Left colon (tissue), 2 donors: Measurements from ENCODE around the gene IFIT2. TPM values are rescaled to one million over a fixed set of nuclear protein-coding genes. Genes with fewer than 3 reads are reported as not detected.
"Not testable (repeated sequence)": the region's sequence is repeated elsewhere in the genome, so short reads cannot be mapped to it uniquely, and the experiment has no call there.

Source experiments
- ATAC-seq: fragments of 200-7000 bp; cut with Tn5 transposase; one replicate; pipeline ENCODE4 v1.9.1; 2020; ENCODE audit warnings: mild to moderate bottlenecking, moderate library complexity
- DNase-seq, 2 donors: peaks; one replicate each; pipeline ENCODE4 v3.0.0-alpha.2; 2020
- intact Hi-C, 2 donors: fragments of 100-400 bp; cut with DNase I in 1 of 2; cut with micrococcal nuclease in 1 of 2; formaldehyde crosslinking; loops; one replicate each; pipeline versions ENCODE4 v1.11.2 to v1.14.0; 2022; cut with DNase I, micrococcal nuclease
- total RNA-seq, 2 donors: library from RNA; stranded (reverse); fragmentation: NEBNext Ultra II Directional; extraction: Animal tissue kit (Norgen Biotek cat#: 25700); gene quantifications; one replicate each; pipeline ENCODE4 v1.2.1, GENCODE V29; 2021
- donor health status: DM: no; HTN: no; CAD: no.
- donor health status: DM: yes; HTN: yes; CAD: no.

The IFIT2 gene
- total RNA-seq, 2 donors from 2014 or later = 4.3 to 7.1 TPM

DNA sequence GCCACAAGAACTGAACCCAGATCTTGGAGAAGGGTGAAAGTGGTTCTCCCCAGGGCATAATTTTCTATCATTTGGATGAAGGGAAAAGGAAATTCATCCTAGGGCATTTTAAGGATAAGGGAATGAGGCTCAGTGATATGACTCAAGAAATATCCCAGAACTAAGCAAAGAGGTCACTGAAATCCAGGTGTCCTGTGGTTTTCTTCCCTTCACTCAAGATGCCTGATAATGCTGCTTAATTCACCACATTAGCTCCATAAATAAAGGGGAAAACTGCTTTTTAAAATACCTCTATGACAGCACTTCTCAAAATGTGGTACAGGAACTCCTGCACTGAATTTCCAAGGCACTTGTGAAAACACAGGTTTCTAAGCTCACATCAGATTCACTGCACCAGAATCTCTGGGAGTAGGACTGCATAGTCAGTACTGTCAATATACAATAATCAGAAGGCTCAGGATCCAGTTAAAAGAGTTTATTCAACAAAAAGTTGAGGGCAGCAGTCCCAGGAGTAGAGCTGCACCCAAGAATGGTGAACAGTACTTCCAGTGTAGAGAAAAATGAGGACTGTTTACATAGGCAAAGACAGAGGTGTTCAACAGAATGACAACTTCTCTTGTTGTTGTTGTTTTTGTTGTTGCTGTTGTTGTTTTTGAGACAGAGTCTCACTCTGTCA, 28.8 kb downstream of the IFIT2 start:
- intact Hi-C loops = no loop called here
- no peak for DNase-seq
- no peak for ATAC-seq

DNA sequence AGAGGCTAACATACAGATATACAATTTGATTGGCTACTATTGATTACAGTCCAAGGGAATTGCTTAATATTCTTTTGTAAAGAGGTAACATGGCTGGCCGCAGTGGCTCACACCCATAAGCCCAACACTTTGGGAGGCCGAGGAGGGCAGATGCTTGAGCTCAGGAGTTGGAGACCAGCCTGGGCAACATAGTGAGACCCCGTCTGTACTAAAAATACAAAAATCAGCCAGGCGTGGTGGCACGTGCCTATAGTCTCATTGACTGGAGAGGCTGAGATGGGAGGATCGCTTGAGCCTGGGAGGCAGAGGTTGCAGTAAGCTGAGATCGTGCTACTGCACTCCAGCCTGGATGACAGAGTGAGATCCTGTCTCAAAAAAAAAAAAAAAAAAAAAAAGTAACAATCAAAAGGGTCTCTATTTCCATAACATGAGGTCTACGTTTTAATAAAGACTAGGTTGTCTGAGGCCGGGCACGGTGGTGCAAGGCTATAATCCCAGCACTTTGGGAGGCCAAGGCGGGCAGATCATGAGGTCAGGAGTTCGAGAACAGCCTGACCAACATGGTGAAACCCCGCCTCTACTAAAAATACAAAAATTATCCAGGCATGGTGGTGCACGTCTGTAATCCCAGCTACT, 29.8 kb downstream of the IFIT2 start:
- ATAC-seq, DNase-seq, intact Hi-C loops: not testable (repeated sequence)

DNA sequence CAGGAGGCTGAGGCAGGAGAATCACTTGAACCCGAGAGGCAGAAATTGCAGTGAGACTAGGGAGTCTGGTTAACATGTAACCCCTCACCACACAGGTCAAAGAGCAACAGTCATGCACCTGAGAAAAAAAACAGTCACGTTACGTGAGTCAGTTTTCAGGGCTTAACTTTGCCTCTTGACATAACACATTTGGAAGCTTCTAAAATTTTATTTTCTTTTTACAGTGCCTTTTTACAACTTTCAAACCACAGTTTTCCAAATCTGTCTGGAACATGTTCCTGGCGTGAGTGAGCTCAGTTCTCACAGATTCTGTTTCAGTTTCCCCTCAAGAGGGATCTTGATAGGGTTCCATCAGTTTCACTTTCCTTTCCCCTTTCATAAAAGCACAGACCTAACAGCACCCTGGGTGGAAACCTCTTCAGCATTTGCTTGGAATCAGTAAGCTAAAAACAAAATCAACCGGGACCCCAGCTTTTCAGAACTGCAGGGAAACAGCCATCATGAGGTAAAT, 30.3 kb downstream of the IFIT2 start:
- peak in 1 of 2 donors; percentile 14 for DNase-seq
- peak; percentile 91 for ATAC-seq
- intact Hi-C loops = no loop called here

DNA sequence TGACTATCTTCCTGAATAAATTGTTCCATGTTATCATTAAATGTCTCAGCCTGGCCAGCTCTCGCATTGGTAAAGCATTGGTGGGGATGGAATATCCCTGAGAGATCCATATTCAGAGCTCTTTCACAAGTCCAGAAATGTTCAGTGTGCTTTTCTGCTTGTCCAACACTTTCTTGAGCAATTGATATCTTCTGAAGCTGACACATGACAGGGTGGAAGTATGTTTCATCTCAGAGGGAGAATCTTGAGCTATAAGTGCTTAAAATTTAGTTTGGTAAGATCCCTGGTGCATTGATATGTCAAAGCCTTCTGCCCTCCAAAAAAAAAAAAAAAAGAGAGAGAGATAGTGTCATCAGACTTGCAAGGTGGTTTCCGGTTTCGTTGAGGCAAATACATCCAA, 33.4 kb downstream of the IFIT2 start:
- intact Hi-C loops = no loop called here
- no peak for DNase-seq
- ATAC-seq = no peak

DNA sequence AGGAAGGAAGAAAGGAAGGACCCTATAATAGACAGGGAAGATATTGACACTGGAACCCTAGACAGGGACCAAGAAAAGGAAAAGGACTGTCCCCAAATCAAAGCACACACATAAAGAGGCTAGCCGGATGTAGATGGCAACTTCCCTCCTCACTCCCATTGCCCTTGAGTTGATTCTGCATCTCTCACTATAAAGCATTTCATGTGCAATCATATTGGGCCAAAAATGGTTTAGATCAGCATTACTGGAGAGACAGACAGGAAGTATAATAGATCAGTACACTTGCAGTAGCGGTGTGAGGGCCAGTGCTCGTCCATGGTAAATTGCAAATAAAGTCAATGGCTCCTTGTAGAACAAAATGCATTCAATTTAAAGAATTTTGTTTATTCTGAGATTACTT, 34.4 kb downstream of the IFIT2 start:
- intact Hi-C loops = no loop called here
- ATAC-seq = no peak
- no peak for DNase-seq

DNA sequence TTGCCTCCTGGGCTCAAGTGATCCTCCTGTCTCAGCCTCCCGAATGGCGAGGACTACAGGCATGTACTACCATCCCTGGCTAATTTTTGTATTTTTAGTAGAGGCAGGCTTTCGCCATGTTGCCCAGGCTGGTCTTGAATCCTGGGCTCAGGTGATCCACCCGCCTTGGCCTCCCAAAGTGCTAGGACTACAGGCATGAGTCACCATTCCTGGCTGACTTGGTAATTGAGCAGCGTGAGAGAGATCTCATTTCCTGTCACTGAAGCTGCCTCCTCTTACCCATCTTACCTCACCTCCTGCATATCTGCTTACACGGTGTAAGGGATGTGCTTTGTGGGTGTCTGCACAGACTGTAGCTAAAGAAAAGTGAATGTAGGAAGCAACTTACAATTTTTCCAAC, 35.6 kb downstream of the IFIT2 start:
- intact Hi-C loops = no loop called here
- DNase-seq (no peak), ATAC-seq (no peak)

DNA sequence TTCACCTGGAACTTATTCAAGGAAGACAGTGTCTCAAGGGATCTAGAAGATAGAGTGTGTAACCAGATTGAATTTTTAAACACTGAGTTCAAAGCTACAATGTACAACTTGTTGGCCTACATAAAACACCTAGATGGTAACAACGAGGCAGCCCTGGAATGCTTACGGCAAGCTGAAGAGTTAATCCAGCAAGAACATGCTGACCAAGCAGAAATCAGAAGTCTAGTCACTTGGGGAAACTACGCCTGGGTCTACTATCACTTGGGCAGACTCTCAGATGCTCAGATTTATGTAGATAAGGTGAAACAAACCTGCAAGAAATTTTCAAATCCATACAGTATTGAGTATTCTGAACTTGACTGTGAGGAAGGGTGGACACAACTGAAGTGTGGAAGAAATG, 36.9 kb downstream of the IFIT2 start:
- intact Hi-C loops = no loop called here
- ATAC-seq (no peak), DNase-seq (no peak)

DNA sequence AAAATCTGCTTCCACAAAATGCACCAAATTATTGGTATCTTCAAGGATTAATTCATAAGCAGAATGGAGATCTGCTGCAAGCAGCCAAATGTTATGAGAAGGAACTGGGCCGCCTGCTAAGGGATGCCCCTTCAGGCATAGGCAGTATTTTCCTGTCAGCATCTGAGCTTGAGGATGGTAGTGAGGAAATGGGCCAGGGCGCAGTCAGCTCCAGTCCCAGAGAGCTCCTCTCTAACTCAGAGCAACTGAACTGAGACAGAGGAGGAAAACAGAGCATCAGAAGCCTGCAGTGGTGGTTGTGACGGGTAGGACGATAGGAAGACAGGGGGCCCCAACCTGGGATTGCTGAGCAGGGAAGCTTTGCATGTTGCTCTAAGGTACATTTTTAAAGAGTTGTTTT, 38.0 kb downstream of the IFIT2 start:
- no peak for DNase-seq
- ATAC-seq = no peak
- intact Hi-C loops = no loop called here

DNA sequence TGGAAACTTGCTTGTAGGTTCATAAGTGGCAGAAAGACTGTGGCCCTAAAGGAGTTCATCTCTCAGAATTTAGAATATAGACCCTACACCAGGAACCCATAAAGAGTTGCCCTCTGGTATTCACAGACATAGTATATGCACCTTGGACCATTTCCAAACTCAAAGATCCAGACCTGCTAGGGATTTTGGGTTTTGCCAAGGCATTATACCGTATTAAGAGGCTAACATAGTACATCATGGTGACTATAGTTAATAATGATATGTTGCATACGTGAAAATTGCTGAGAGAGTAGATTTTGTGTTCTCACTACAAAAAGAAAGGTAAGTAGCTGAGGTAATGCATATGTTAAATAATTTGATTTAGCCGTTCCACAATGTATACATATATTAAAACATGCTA, 39.8 kb downstream of the IFIT2 start:
- no peak for DNase-seq
- ATAC-seq = no peak
- intact Hi-C loops = no loop called here

DNA sequence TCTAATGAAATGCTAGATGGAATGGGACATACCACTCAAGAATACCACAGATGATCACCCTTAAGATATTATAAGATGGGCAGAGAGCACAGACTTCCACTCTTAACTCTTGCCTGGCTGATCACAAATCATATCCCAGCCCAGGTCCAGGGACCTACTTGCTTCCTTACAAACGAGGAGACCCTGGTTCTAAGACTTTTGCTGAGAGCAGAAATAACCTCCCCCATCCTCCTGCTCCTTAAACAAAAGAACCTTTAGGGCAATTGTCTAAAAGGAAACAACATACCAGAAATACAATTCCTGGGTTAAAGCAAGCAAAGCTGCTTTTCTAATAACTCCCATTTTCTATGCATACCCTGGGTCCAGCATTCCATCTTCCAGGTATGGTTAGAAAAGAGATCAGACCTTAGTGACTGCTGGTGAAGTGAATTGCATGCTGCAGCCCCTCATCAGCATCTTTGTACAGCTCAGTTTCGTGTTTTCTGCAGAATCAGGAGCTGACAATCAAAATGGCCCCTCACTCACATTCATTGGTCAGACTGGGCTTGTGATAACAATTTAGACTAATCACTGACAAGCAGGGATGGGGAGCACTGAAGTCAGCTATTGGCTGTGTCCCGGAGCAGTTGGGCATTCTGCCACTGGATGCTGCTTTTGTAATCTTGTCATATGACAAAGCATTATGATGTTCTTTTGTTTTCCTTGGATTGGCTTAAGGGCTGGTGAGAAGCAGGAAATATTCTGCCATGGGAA, 40.5 kb downstream of the IFIT2 start:
- no peak for DNase-seq
- no peak for ATAC-seq
- intact Hi-C loops = no loop called here

DNA sequence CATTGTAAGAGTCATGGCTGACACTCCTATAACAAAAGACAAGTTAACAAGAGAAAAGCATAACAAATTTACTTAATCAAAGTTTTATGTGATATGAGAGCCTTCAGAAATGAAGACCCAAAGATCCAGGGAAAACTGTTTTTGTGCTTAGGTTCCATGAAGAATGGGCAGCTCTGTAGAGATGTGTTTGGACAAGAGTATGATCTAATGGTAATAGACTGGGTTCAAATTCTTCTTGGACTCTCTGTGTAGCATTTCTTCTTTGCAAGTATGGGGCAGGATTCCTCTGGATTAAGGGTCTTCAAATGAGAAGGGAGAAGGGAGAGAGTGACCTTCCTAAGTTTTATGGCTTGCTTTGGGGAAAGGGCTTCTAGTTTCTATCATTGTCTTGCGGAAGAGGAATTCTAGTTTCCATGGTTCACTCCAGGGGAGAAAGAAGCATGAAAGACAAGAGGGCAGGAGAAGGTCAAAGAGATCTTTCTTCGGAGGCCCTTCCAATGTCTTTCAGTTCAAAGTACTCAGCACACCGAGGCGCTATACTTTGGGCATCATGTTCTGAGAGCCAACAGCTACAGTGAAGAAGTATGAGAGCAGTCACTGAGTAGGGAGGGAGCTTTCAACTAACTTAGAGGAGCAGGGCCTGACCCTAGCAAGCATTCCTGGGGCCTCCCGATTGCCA, 41.4 kb downstream of the IFIT2 start:
- DNase-seq = no peak
- intact Hi-C loops = no loop called here

DNA sequence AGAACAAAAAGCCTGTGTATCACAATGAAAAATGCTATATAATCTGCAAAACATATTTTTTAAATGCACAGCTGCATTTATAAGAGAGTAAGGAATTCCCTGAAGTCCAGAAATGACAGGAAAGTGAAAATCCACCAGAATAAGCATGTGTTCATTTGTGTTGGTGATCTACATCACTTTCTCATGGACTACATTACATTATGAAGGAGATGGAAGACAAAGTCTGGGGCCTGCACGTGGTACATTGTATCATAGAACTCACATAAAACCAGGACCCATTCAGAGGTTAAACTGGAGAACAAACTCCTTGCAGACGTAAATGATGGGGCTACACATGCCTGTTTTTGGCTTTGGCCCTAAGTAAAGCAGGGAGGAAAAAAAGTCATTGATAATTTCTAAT, 42.3 kb downstream of the IFIT2 start:
- DNase-seq (no peak), ATAC-seq (no peak)
- intact Hi-C loops = no loop called here

More for the DNA sequence above, 41.4 kb downstream of the IFIT2 start:
- no peak for ATAC-seq

DNA sequence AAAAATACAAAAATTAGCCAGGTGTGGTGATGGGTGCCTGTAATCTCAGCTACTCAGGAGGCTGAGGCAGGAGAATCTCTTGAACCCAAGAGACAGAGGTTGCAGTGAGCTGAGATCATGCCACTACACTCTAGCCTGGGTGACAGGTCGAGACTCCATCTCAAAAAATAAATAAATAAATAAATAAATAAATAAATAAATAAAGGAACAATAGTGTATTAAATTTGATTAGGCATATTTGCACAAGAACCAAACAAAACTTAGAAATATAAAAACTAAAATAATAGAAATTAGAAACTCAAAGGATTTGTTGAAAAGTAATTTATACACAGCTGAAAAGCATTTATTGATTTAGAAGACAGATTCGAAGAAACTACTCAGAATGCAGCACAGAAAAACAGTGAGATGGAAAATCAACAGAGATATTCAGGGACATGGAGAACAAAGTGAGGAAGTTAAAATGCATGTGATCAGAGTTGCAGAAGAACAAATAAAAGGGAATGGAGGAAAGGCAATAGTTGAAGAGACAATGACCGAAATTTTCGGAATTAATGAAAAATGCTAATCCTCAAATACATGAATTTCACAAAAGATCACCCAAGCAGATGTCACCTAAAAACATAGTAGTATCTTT, 43.6 kb downstream of the IFIT2 start:
- ATAC-seq (no peak), DNase-seq (no peak)
- intact Hi-C loops = no loop called here

DNA sequence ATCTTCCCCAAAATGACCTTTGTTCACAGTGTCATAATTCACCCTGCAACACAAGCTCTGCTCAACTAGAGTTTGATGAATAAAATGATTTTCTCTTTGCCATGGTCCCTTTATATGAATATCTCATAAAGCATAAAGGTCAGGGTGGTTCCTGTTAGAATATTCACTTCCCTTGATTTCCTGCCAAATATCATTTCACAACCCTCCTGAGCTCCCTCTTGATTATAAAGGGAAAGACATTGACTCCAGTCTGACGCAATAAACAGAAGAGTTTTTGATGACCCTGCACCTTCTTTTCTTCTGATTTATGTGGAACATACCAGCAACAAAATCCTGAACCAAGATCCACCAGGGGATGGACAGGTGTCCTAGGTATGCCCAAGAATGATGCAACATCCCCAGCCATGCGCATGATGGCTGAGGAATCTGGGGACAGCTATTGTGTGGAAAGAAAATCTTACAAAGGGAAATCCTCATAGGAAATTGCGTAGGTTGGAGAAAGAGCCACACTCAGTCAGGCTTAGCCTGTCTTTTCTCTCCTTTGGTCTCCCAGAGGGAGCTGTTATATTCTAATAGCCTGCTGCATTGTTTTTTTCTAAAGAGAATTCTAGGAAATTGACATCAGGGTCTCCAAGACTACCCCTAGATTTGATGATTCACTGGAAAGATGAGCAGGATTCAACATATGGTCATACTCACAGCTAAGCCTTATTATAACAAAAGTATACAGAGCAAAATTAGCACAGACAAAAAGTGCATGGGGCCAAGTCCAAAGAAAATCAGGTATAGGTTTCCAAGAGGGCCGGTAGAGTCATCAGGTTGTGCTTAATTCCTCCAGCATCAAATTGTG, 44.8 kb downstream of the IFIT2 start:
- peak; percentile 59 for ATAC-seq

DNA sequence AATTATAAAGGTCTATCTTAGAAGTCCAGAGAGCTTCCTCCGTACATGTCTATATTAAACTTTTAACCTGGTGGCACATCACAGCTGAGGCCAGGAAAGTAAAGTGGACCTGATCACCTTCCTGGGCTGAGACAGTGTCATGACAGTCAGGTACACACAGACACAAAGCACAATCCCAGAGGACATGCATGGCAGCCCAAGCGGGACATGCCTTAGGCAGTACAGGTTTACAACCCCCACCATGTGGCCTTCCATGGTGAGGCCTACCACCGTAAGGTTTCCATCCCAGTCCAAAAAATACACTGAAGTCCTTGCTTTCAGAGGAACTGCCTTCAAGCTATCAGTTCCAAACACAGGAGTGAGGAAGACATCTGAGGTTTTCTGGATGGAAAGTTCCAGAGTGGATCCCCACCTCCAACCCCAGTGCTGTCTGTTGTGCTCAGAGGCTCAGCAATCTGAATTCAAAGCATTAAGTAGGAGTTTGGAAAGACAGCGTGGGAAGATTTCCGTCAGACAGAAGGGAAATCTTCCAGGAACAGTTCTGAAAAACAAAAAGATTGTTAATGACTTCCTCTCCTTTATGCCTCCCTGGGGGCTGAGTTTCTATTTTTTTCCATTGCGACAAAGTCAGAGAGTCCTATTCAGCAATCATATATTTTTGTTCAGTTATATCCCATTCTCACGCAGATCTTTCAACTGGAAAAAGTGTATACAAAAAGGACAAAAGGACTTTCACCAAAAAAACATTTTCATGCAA, 46.0 kb downstream of the IFIT2 start:
- no peak for DNase-seq
- no peak for ATAC-seq
- intact Hi-C loops = no loop called here

More for the DNA sequence above, 44.8 kb downstream of the IFIT2 start:
- DNase-seq = no peak
- intact Hi-C loops = no loop called here

DNA sequence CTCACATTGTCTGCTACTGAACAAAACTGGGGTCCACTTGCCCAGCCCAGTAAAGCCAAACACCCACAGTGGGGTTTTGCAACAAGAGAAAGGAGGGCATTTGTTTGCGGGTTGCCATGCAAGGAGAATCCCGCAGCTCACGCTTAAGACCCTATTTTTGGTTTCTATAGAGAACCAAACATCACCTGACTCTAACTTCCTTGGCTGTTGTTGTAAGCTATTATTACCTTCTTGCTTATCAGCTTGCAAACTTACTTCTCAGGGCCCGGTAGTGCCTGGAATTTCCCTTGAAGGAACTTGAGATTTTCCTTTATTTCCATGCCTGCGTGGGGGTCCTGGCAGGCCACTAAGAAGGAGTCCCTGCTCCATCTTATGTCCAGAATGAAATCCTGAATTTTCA, 46.6 kb downstream of the IFIT2 start:
- intact Hi-C loops = no loop called here
- no peak for DNase-seq
- ATAC-seq = no peak

DNA sequence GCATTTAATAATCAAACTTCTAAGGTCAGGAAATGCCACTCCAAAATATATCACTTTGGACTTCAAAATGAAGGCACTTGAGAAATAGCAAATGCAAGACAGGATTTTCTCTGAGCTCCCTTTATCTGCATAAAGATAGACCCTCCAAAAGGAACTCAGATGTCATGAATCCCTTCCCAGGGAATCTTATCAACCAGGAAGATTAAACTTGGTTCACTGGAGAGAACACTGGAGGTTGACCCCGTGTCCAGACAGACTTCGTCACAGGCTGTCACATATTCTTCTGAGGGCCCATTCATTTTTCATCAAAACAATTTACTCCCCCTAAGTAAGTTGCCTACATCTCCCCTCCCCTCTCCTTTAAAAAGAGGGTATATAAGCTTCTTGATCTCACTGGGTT, 47.1 kb downstream of the IFIT2 start:
- DNase-seq = no peak
- intact Hi-C loops = no loop called here
- no peak for ATAC-seq
